DMS114 treated with DMSO at 0.1 percent for 48 hours (cell line): ENCODE data around the gene CPM.
"Not testable (repeated sequence)": the region's sequence is repeated elsewhere in the genome, so short reads cannot be mapped to it uniquely, and the experiment has no call there.

Experiments used
- DNase-seq: peaks from one replicate; lab custom pipeline; 2025; ENCODE audit not compliant: unreplicated experiment; lab: John Stamatoyannopoulos, UW

The CPM gene

DNA sequence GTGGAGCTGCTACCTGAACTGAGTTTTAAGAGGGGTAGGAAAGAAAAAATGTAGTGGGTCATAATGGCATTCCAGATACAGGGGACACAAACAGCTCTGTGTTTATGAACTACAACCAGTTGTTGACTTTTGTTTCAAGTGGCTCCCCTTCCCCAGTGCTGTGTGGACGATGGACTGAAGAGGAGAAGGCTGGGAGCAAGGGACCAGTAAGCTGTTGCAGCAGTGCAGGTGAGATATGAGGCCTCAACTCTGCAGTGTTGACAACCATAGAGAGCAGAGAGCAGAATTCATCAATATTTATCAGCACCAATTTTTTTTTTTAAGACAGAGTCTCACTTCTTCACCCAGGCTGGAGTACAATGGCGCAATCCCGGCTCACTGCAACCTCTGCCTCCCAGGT, 78.4 kb downstream of the CPM start:
- no peak for DNase-seq

GRCh38 chr12:68854078-68854468, 78.9 kb downstream of the CPM start:
- no peak for DNase-seq

DNA sequence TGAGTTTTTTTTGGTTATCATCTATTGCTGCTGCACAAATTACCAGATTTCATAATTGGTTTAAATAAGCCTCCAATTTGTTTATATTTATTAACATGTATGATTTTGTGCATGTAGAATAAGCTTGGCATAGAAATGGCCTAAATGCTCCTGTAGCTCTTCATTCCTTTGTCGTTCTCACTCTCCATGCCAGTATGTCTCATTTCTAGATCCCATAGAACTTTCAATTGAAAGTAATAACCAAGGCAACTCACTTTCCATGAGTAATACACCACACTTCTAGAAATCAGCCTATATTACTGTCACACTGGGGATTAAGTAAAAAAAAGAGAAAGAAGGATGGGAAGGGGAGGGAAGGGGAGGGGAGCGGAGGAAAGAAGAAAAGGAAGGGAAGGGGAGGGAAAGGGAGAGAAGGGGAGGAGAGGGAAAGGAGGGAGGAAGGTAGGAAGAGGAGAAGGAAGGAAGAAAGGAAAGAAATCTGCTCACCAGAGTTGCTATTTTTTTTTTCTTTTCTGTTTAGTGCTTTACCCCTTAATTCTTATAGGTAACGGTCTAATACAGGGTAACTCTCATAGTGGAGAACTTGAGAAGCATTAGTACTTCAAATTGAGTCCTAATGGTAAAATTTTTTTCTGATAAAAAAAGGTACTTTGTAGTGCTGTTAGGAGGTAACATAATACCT, 79.4 kb downstream of the CPM start:
- DNase-seq, result no peak

- no peak for DNase-seq
Measured at GRCh38 chr12:68851592-68852306, 81.2 kb downstream of the CPM start.

GRCh38 chr12:68850390-68850789, 82.6 kb downstream of the CPM start:
- no peak for DNase-seq

GRCh38 chr12:68846811-68847210, 86.2 kb downstream of the CPM start:
- no peak for DNase-seq

DNA sequence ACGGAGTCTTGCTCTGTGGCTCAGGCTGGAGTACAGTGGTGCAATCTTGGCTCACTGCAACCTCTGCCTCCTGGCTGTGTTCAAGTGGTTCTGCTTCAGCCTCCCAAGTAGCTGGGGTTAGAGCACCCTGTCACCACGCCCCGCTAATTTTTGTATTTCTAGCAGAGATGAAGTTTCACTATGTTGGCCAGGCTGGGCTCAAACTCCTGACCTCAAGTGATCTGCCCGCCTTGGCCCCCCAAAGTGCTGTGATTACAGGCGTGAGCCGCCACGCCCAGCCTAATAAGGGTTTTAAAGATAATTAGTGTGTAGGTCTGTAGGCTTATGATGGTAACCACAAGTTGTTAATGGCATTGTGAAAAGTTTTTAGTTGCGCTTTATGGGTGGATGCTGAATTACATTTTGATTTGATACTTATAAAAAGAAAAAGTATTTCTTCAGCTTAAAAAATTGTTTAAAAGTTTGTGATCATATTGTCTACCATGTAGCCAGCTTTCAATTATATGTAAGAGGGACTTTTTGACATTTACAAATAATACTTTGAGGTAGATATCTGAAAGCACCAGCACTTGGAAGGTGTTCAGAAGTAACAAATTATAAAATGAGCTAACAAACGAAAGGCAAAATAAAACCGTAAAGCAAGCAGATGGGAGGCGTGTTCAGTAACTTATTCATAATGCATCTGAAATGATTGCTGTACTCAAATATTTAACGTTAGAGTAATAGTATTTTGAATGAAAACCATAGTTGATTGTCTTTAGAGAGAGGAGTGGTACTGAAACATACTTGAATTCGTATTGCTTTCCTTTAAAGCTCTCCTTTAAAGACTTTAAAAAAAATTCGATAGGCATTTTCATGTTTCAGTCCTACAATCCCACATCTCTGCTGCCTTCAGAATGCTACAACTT, 87.9 kb downstream of the CPM start:
- DNase-seq, result no peak

DNA sequence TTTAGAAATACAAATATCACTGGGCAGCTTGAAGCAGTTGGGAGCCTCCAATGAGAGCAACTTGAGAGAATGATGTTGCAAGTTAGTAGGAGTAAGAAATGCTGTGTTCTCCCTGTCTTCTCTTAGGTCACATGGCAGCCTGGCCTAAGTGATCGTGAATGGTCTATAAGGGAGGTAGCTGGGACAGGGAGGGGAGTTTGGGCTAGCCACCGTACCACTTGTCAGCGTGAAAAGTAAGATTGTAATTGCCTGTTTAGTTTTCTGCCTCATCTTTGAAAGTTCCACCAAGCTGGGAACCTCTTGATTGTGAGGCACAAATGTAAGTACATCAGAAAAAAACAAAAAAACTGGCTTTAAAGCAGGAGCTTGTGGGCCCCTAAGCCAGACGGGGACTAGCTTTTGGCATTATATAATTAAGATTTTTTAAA, 88.6 kb downstream of the CPM start:
- no peak for DNase-seq

DNA sequence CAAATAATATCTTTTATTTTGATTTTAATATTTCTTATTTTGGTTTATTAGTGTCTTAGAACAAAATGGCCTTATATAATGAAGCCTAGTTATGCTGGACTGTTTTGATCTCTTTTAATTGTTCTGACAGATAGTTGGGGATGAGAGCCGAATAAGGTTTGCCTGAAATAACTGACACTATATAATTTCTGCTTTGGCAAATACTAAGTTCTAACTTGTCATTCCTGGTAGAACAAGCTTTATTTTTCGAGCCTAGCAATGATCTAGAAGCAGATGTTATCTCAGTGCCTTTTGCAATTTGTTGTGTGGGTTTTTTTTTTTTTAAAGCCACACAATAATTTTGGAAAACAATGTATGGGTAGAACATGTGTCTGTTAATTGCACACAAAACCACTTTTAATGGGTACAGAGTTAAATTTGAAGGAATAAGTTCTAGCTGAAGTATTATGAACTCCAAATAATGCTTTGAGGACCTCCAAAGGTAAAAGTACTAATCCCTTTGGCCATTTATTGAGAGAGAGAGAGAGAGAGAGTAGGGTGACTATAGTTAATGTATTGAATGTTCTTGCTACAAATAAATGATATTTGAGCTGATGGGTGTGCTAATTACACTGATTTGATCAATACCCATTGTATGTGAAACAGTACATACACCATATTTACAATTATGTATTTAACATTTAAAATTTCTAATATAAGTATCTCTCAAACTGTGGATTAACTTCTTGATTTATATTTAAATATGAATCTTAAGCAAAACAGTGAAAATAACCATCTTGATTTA, 90.0 kb downstream of the CPM start:
- DNase-seq, result no peak

DNA sequence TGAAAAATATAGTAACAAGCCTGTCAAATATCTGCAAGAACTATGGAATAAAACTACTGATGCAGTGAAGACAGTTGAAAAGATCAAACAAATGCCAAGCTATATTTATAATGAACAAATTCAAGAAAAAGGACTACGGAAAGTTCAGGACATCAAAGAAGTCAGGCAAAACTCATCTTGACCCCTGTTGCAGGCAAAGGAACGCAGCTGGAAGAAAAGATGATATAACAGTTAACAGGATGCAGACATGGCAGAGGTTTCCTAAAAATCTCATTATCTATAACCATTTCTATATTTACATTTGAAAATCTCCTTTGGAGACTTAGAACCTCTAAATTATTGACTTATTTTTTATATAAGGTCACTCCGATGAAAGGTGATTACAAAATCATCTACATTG, 90.8 kb downstream of the CPM start:
- DNase-seq, result no peak

- no peak for DNase-seq
Measured at GRCh38 chr12:68841717-68842116, 91.3 kb downstream of the CPM start.

- DNase-seq, result not testable (repeated sequence)
Measured at GRCh38 chr12:68841175-68841574, 91.8 kb downstream of the CPM start.

GRCh38 chr12:68839183-68840147, 93.5 kb downstream of the CPM start:
- no peak for DNase-seq

- no peak for DNase-seq
Measured at GRCh38 chr12:68838046-68838886, 94.7 kb downstream of the CPM start.

GRCh38 chr12:68837215-68837614, 95.8 kb downstream of the CPM start:
- no peak for DNase-seq

- DNase-seq, result no peak
Measured at GRCh38 chr12:68835333-68835908, 97.5 kb downstream of the CPM start.

DNA sequence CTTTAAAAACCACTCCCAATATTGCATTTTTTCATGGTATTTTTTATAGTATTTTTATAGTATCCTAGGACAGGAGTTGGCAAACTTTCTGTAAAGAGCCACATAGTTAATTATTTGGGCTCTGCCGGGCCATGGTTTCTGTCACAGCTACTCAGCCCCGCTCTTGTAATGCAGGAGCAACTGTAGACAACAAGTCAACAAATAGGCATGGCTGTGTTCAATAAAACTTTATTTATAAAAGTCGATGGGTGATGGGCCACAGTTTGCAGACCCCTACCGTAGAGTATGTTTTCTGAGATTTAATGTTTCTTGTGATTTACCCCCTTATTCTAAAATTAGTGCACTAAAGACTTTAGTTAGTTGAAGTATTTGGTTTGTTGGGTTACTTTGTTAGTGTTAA, 99.5 kb downstream of the CPM start:
- DNase-seq, result no peak

GRCh38 chr12:68832504-68832867, 100.5 kb downstream of the CPM start:
- no peak for DNase-seq
